Right ventricle myocardium superior (tissue), 1 donor: ENCODE data around the gene INSC. TPM values are rescaled to one million over a fixed set of nuclear protein-coding genes. Genes with fewer than 3 reads are reported as not detected.
A peak's percentile ranks its signal among the peaks of the same experiment; 100 is the strongest.

Source experiments
- ATAC-seq: fragments of 200-7000 bp; cut with Tn5 transposase; one replicate; pipeline ENCODE4 v1.9.1; 2020; ENCODE audit warnings: mild to moderate bottlenecking; ENCODE audit not compliant: poor library complexity
- DNase-seq: peaks from one replicate; pipeline ENCODE4 v3.0.0-alpha.2; 2020
- intact Hi-C: fragments of 100-400 bp; cut with DNase I; formaldehyde crosslinking; loops from one replicate; pipeline ENCODE4 v1.11.2; 2022
- total RNA-seq: library from RNA; stranded (reverse); fragmentation: NEBNext Ultra II Directional; extraction: Animal tissue kit (Norgen Biotek cat#: 25700); gene quantifications from one replicate; pipeline ENCODE4 v1.2.1, GENCODE V29; 2021
- donor health status: DM: no; HTN: yes; CAD: no; lungs with severe emphysema.

INSC gene
- total RNA-seq, 1 donor from 2014 or later, result 1.00 TPM

- intact Hi-C loops, result no loop called here
- ATAC-seq, result no peak
- no peak for DNase-seq
These were observed 118.8 kb downstream of the INSC start for GRCh38 chr11:15233371-15234165.

GRCh38 chr11:15234796-15235195, 120.1 kb downstream of the INSC start:
- intact Hi-C loops, result no loop called here
- ATAC-seq (no peak), DNase-seq (no peak)

- ATAC-seq (no peak), DNase-seq (no peak)
- intact Hi-C loops, result no loop called here
These were observed 121.8 kb downstream of the INSC start for GRCh38 chr11:15236559-15236958.

- intact Hi-C loops, result no loop called here
- ATAC-seq (no peak), DNase-seq (no peak)
These were observed 124.1 kb downstream of the INSC start for GRCh38 chr11:15238856-15239255.

GRCh38 chr11:15248749-15249148, 134.0 kb downstream of the INSC start:
- intact Hi-C loops, result no loop called here
- DNase-seq, result no peak
- no peak for ATAC-seq

- no peak for DNase-seq
- intact Hi-C loops, result no loop called here
- ATAC-seq, result no peak
These were observed 143.9 kb downstream of the INSC start for GRCh38 chr11:15258433-15259165.

GRCh38 chr11:15266999-15267398, 152.3 kb downstream of the INSC start:
- intact Hi-C loops, result no loop called here
- ATAC-seq (no peak), DNase-seq (no peak)

- ATAC-seq (no peak), DNase-seq (no peak)
- intact Hi-C loops, result no loop called here
These were observed 153.9 kb downstream of the INSC start for GRCh38 chr11:15268598-15268997.

- ATAC-seq (no peak), DNase-seq (no peak)
- intact Hi-C loops, result no loop called here
These were observed 160.4 kb downstream of the INSC start for GRCh38 chr11:15275141-15275540.

GRCh38 chr11:15276621-15277020, 161.9 kb downstream of the INSC start:
- no peak for ATAC-seq
- intact Hi-C loops, result no loop called here

GRCh38 chr11:15278128-15278527, 163.4 kb downstream of the INSC start:
- DNase-seq (no peak), ATAC-seq (no peak)
- intact Hi-C loops, result no loop called here

More at GRCh38 chr11:15276621-15277020, 161.9 kb downstream of the INSC start:
- DNase-seq, result no peak

GRCh38 chr11:15280393-15280792, 165.7 kb downstream of the INSC start:
- DNase-seq, result no peak
- intact Hi-C loops, result no loop called here
- no peak for ATAC-seq

GRCh38 chr11:15282754-15283153, 168.0 kb downstream of the INSC start:
- ATAC-seq, result no peak
- intact Hi-C loops, result no loop called here

GRCh38 chr11:15286465-15286864, 171.7 kb downstream of the INSC start:
- ATAC-seq, result no peak
- DNase-seq, result no peak
- intact Hi-C loops, result no loop called here

More at GRCh38 chr11:15282754-15283153, 168.0 kb downstream of the INSC start:
- DNase-seq, result no peak

GRCh38 chr11:15288863-15289262, 174.1 kb downstream of the INSC start:
- DNase-seq, result no peak
- intact Hi-C loops, result no loop called here
- ATAC-seq, result peak; percentile 46

- DNase-seq, result no peak
- intact Hi-C loops, result no loop called here
- no peak for ATAC-seq
These were observed 175.0 kb downstream of the INSC start for GRCh38 chr11:15289723-15290122.

- DNase-seq, result peak; percentile 58
- intact Hi-C loops, result no loop called here
- peak; percentile 74 for ATAC-seq
These were observed 177.2 kb downstream of the INSC start for GRCh38 chr11:15291885-15292284.

GRCh38 chr11:15293975-15294620, 179.4 kb downstream of the INSC start:
- ATAC-seq (no peak), DNase-seq (no peak)
- intact Hi-C loops, result no loop called here

- intact Hi-C loops, result no loop called here
- ATAC-seq, result no peak
- DNase-seq, result no peak
These were observed 181.0 kb downstream of the INSC start for GRCh38 chr11:15295695-15296094.
